ENCODE measurements around the gene GDPD5.
"Not testable (repeated sequence)": the region's sequence is repeated elsewhere in the genome, so short reads cannot be mapped to it uniquely, and the experiment has no call there.

GDPD5 gene

GRCh38 chr11:75431533-75432525 is 93.9 kb downstream of the GDPD5 start:
- in situ Hi-C loops (cut with HindIII; ENCODE audit: low sequenced_read_pairs): no loop called here

GRCh38 chr11:75430714-75431532 is 94.8 kb downstream of the GDPD5 start:
- in situ Hi-C loops (cut with HindIII; ENCODE audit: low sequenced_read_pairs): no loop called here

DNA sequence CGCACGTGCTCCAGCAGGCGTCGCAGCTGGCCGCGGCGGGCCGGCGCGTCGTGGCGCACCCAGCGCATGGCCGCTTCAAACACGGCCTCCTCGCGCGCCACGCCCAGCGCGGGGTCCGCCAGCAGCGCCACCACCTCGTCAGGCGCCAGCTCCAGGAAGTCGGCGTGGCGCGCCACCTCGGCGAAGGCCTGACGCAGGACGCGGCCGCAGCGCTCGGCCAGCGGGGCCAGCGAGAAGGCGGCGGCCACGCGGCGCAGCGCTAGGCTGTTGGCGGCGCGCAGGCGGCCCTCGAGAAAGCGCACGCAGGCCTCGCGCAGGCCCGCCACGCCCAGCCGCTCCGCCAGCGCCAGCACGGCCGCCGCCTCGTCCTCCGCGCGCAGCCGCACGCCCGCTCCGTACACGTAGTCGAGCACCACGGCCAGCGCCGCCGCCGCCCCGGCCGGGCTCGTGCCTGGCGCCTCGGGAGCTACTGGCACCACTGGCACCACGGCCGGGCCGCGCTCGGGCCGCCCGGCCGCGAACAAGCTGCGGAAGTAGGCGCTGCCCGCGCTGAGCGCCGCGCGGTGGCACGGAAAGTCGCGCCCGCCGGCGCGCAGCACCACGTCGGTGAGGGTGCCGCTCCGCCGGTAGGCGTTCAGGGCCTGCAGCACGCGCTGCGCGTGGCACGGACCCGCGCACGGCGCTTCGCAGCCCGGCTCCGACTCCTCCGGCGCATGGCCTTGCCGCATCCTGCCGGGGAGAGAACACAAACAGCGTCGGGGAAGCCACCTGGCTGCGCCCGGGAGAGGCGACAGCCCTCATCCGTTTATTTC is 95.6 kb downstream of the GDPD5 start:
- in situ Hi-C loops (cut with HindIII; ENCODE audit: low sequenced_read_pairs): loop anchor here (5.0 kb wide), 1 partner anchor 43 kb away; no protein-coding TSS in a partner anchor

GRCh38 chr11:75429641-75429901 is 96.2 kb downstream of the GDPD5 start:
- in situ Hi-C loops (cut with HindIII; ENCODE audit: low sequenced_read_pairs): loop anchor here (5.0 kb wide), 1 partner anchor 42 kb away; no protein-coding TSS in a partner anchor

DNA sequence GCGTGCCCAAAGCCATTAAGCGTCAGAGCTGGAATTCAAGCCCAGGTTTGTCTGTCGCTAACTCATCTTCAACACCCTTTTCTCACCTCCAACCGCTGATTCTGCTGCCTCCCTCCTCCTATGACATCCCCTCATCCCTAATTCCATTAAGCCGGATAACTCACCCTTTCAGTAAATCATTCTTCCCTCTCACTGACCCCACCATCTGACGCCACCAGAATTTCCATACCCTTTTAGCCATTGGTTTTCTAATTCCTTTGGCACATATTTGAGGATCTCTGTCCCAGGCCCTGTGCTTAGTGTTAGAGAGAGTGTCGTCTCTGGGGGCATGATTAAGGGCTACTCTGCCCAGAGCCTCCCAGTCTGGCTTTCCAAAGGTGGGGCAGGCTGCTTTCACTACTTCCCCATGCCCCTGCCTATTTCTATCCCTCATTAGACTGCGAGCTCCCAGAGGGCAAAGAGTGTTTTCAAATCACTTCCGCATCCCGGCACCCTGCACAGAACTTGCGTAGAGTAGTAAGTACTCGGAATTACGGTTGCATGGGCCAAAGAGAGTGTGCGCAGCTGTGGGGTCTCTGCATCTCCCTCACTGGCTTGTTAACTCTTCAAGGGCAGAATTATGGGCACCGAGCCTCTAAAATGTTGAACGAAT is 96.6 kb downstream of the GDPD5 start:
- in situ Hi-C loops (cut with HindIII; ENCODE audit: low sequenced_read_pairs): loop anchor here (5.0 kb wide), 1 partner anchor 42 kb away; no protein-coding TSS in a partner anchor

GRCh38 chr11:75428281-75428724 is 97.4 kb downstream of the GDPD5 start:
- in situ Hi-C loops (cut with HindIII; ENCODE audit: low sequenced_read_pairs): loop anchor here (5.0 kb wide), 1 partner anchor 41 kb away; no protein-coding TSS in a partner anchor

GRCh38 chr11:75427181-75427580 is 98.6 kb downstream of the GDPD5 start:
- in situ Hi-C loops (cut with HindIII; ENCODE audit: low sequenced_read_pairs): loop anchor here (5.0 kb wide), 1 partner anchor 40 kb away; no protein-coding TSS in a partner anchor

GRCh38 chr11:75426720-75427086 is 99.0 kb downstream of the GDPD5 start:
- in situ Hi-C loops (cut with HindIII; ENCODE audit: low sequenced_read_pairs): loop anchor here (5.0 kb wide), 1 partner anchor 39 kb away; no protein-coding TSS in a partner anchor

DNA sequence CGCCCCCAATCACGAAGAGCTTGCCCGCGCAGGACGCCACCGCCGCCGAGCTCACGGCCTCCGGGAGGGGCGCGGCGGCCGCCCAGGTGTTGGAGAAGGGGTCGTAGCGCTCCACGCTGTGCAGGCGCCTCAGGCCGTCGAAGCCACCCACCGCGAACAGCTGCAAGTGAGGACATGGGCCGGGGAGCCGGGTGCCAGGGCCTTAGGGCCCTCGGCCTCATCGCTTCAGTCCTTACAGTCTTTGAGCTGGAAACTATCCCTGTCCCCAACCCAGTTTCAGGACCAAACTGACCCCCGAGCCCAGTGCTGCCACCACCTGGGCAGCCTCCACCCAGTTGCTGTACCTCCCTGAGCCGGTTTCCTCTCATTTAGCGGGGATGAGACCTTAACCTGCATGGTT is 100.3 kb downstream of the GDPD5 start:
- in situ Hi-C loops (cut with HindIII; ENCODE audit: low sequenced_read_pairs): loop anchor here (5.0 kb wide), 1 partner anchor 38 kb away; no protein-coding TSS in a partner anchor

- in situ Hi-C loops (cut with HindIII; ENCODE audit: low sequenced_read_pairs): no loop called here
Observed at GRCh38 chr11:75424396-75424795, 101.3 kb downstream of the GDPD5 start.

GRCh38 chr11:75423721-75424120 is 102.0 kb downstream of the GDPD5 start:
- in situ Hi-C loops (cut with HindIII; ENCODE audit: low sequenced_read_pairs): no loop called here

DNA sequence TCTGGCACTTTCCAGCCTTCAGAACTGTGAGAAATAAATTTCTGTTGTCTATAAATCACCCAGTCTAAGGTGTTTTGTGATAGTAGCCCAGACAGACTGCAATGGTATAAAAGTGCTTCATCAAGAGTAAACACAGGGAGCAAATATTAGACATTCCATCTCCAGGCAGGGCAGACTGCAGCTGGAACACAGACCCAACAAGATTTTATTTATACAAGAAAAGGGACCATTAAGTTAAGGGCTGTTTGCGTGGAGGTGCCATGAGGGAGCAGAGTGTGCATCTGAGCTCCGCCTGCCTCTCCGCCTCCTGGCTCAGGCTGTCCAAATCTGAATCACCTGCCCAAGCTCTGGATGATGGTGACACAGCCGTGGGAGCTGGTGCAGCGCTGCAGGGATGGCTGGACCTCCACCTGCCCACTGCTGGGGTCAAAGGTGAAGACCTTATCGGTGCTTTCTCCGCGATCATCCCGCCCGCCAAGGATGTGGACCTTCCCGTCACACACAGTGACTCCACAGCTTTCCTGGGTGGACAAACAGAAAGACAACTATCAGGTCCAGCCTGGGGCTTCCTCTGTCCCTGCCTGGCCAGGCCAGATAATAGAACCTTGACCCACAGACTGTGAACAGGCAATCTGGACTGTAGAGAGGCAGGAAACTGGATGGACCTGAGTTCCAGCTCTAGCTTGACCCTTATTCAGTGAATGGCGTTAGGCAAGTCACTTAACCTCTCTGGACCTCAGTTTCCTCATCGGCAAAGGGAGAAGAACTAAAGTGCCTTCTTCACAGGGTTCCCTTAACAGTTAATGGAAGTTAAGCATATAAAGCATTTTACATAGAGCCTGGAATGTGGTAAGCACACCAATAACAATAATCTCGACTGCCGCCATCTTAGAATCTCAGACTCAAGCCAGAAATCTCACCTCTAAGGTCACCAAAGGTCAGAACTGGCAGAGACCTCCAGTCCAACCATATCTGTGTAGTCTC is 103.2 kb downstream of the GDPD5 start:
- in situ Hi-C loops (cut with HindIII; ENCODE audit: low sequenced_read_pairs): no loop called here

- in situ Hi-C loops (cut with HindIII; ENCODE audit: low sequenced_read_pairs): no loop called here
Observed at GRCh38 chr11:75421902-75422247, 103.9 kb downstream of the GDPD5 start.

DNA sequence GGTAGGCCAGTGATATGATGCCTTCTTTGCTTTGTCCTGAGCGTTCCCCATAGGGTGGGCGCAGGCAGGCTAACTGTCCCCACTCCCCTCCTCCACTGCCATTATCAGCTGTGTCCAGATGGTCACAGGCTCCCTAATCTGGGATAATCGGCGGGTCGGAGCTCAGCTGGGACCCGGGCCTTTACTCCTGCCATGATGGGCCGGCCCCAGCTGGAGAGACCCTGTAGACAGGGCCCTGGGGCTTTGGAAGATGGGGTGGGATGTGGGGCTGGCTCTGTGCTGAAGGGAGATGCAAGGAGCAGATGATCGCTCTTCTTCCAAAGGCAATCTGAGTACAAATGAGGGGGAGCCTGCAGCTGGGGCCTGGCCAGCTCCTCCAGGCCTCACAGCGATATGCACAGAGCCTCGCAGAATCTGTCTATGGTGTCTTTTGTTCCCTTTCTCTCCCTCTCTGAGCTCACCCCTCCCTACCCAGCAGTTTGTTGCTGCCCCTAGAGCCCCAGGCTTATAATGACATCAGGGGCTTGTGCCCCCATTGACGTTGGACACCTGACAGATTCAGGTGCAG is 104.6 kb downstream of the GDPD5 start:
- in situ Hi-C loops (cut with HindIII; ENCODE audit: low sequenced_read_pairs): no loop called here

- in situ Hi-C loops (cut with HindIII; ENCODE audit: low sequenced_read_pairs): no loop called here
Observed at GRCh38 chr11:75420224-75421034, 105.3 kb downstream of the GDPD5 start.

DNA sequence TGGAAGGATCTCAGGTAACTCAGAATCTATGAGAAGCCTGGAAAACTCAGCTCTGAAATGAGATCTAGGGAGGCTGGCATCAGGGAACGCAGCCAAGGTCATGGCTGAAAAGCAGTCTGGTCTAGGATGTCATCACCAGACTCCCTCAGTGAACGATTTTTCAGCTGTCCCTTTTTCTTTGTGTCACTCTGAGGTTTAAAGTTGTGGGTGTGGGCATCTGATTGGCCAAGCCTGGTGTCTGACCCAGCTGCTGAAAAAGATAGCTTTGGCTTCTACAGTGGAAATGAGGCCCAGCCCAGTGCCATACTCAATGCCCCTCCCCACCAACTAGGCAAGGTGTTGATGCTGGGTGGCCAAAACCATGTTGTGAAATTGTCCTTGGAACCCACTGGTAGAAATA is 111.9 kb downstream of the GDPD5 start:
- in situ Hi-C loops (cut with HindIII; ENCODE audit: low sequenced_read_pairs): no loop called here

DNA sequence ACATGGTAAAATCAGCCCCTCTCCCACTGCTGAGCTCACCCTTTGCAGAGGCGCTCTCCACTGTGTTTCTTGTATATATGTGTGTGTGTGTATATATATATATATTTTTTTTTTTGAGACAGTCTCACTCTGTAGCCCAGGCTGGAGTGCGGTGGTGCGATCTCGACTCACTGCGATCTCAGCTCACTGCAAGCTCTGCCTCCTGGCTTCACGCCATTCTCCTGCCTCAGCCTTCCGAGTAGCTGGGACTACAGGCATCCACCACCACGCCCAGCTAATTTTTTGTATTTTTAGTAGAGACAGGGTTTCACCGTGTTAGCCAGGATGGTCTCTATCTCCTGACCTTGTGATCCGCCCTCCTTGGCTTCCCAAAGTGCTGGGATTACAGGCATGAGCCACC is 112.6 kb downstream of the GDPD5 start:
- in situ Hi-C loops (cut with HindIII; ENCODE audit: low sequenced_read_pairs): not testable (repeated sequence)

DNA sequence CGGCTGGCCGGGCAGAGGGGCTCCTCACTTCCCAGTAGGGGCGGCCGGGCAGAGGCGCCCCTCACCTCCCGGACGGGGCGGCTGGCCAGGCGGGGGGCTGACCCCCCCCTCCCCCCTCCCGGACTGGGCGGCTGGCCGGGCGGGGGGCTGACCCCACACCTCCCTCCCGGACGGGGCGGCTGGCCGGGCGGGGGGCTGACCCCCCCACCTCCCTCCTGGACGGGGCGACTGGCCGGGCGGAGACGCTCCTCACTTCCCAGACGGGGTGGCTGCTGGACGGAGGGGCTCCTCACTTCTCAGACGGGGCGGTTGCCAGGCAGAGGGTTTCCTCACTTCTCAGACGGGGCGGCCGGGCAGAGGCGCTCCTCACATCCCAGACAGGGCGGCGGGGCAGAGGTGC is 115.8 kb downstream of the GDPD5 start:
- in situ Hi-C loops (cut with HindIII; ENCODE audit: low sequenced_read_pairs): not testable (repeated sequence)

Measured in endothelial cell of hepatic sinusoid (primary cell).